GM19351 (cell line): ENCODE data around the gene SLC36A3.
"Not testable (repeated sequence)": the region's sequence is repeated elsewhere in the genome, so short reads cannot be mapped to it uniquely, and the experiment has no call there.

Source experiments
- ATAC-seq: cut with Tn5 transposase; IDR thresholded peaks from one replicate; pipeline ENCODE4 v1.9.1; 2021; ENCODE audit warnings: mild to moderate bottlenecking, moderate library complexity; ENCODE audit not compliant: unreplicated experiment

SLC36A3 gene

GRCh38 chr5:151309266-151309665 is 5.7 kb upstream of the SLC36A3 start:
- ATAC-seq, result not testable (repeated sequence)

- ATAC-seq, result peak; percentile 86
Observed at GRCh38 chr5:151298063-151298855, 5.3 kb downstream of the SLC36A3 start.

- ATAC-seq, result no peak
Observed at GRCh38 chr5:151296974-151297373, 6.6 kb downstream of the SLC36A3 start.

- ATAC-seq, result no peak
Observed at GRCh38 chr5:151296478-151296830, 7.1 kb downstream of the SLC36A3 start.

- ATAC-seq, result no peak
Observed at GRCh38 chr5:151295791-151296477, 7.6 kb downstream of the SLC36A3 start.

GRCh38 chr5:151295138-151295537 is 8.4 kb downstream of the SLC36A3 start:
- ATAC-seq, result no peak

GRCh38 chr5:151293624-151294023 is 9.9 kb downstream of the SLC36A3 start:
- no peak for ATAC-seq

GRCh38 chr5:151288180-151288579 is 15.4 kb downstream of the SLC36A3 start:
- peak; percentile 67 for ATAC-seq

- ATAC-seq, result no peak
Observed at GRCh38 chr5:151286246-151286645, 17.3 kb downstream of the SLC36A3 start.

- no peak for ATAC-seq
Observed at GRCh38 chr5:151285683-151286082, 17.9 kb downstream of the SLC36A3 start.

GRCh38 chr5:151284392-151284967 is 19.1 kb downstream of the SLC36A3 start:
- ATAC-seq, result no peak

- no peak for ATAC-seq
Observed at GRCh38 chr5:151283120-151283825, 20.3 kb downstream of the SLC36A3 start.

GRCh38 chr5:151281001-151281639 is 22.4 kb downstream of the SLC36A3 start:
- no peak for ATAC-seq

GRCh38 chr5:151280443-151280842 is 23.1 kb downstream of the SLC36A3 start:
- ATAC-seq, result no peak

GRCh38 chr5:151278845-151279244 is 24.7 kb downstream of the SLC36A3 start:
- ATAC-seq, result no peak

GRCh38 chr5:151275803-151276202 is 27.8 kb downstream of the SLC36A3 start:
- ATAC-seq, result no peak

GRCh38 chr5:151274666-151275065 is 28.9 kb downstream of the SLC36A3 start:
- no peak for ATAC-seq

GRCh38 chr5:151271336-151271735 is 32.2 kb downstream of the SLC36A3 start:
- ATAC-seq, result no peak

GRCh38 chr5:151270599-151270998 is 33.0 kb downstream of the SLC36A3 start:
- peak; percentile 95 for ATAC-seq

GRCh38 chr5:151267491-151268260 is 35.9 kb downstream of the SLC36A3 start:
- no peak for ATAC-seq
